ENCODE results near the gene KDM3B. TPM values are rescaled to one million over a fixed set of nuclear protein-coding genes. Genes with fewer than 3 reads are reported as not detected.

The KDM3B gene, protein sequence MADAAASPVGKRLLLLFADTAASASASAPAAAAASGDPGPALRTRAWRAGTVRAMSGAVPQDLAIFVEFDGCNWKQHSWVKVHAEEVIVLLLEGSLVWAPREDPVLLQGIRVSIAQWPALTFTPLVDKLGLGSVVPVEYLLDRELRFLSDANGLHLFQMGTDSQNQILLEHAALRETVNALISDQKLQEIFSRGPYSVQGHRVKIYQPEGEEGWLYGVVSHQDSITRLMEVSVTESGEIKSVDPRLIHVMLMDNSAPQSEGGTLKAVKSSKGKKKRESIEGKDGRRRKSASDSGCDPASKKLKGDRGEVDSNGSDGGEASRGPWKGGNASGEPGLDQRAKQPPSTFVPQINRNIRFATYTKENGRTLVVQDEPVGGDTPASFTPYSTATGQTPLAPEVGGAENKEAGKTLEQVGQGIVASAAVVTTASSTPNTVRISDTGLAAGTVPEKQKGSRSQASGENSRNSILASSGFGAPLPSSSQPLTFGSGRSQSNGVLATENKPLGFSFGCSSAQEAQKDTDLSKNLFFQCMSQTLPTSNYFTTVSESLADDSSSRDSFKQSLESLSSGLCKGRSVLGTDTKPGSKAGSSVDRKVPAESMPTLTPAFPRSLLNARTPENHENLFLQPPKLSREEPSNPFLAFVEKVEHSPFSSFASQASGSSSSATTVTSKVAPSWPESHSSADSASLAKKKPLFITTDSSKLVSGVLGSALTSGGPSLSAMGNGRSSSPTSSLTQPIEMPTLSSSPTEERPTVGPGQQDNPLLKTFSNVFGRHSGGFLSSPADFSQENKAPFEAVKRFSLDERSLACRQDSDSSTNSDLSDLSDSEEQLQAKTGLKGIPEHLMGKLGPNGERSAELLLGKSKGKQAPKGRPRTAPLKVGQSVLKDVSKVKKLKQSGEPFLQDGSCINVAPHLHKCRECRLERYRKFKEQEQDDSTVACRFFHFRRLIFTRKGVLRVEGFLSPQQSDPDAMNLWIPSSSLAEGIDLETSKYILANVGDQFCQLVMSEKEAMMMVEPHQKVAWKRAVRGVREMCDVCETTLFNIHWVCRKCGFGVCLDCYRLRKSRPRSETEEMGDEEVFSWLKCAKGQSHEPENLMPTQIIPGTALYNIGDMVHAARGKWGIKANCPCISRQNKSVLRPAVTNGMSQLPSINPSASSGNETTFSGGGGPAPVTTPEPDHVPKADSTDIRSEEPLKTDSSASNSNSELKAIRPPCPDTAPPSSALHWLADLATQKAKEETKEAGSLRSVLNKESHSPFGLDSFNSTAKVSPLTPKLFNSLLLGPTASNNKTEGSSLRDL (N-terminal part only)
- total RNA-seq (39.8 and 49.4 TPM in 2 replicates), polyA plus RNA-seq (23.6 and 25.7 TPM in 2 replicates), polyA minus RNA-seq (ENCODE audit: low replicate concordance) (24.1 and 25.7 TPM in 2 replicates)
- polyA plus RNA-seq (2012), result 20.6 and 22.3 TPM in 2 replicates

- peak within 1 kb of the TSS; percentile 60 for H3K4me2 ChIP-seq (ENCODE audit: extremely low read depth, insufficient read depth, low read length)
- H3K9ac ChIP-seq (ENCODE audit: insufficient read depth, low read length), result peak within 1 kb of the TSS; percentile 83
Measured at GRCh38 chr5:138352071-138352721, at the start of gene KDM3B. Gene KDM3B, plus strand, starts transcription at chr5:138352685. Its CDS starts 111 bp downstream, at chr5:138352796.

DNA sequence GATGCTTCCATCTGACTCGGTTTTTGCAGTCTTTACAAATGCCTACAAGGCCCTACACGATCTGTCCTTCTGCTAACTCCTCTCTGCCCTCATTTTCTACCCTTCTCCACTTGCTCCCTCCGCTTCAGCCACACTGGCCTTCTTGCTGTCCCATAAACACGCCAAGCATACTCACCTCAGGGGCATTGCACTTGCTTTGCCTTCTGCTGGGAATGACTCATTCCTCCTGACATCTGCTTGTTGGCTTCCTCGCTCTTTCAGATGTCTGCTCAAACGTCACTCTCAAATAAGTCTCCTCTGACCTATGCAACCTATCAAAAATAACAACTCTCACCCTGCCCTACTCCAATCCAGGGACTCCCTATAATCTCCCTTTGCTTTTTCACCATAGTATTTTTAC, 49.1 kb upstream of the KDM3B start:
- DNase-seq (ENCODE audit: low read depth in 2 of 2), result peak; percentile 23 to 43
- Histone ChIP-seq H3K36me3 (ENCODE audit: control insufficient read depth, insufficient read depth, low read length) (no peaks in the 10 kb centered on the region), H3K79me2 (ENCODE audit: control insufficient read depth, insufficient read depth, low read length) (no peaks in the 10 kb centered on the region), H2AFZ (ENCODE audit: low read length) (no peak overlapping the region), H3K27me3 (ENCODE audit: control insufficient read depth, insufficient read depth, low read length) (no peaks in the 10 kb centered on the region), H3K9me3 (ENCODE audit: control insufficient read depth, insufficient read depth, low read depth, low read length) (no peaks in the 10 kb centered on the region), H3K27ac (ENCODE audit: insufficient read depth, low read length) (no peak overlapping the region), H3K9ac (ENCODE audit: insufficient read depth, low read length) (no peak overlapping the region), H4K20me1 (ENCODE audit: control insufficient read depth, extremely low read depth, insufficient read depth, low read length) (no peaks in the 10 kb centered on the region), H3K4me1 (ENCODE audit: control insufficient read depth, extremely low read depth, insufficient read depth, low read length) (no peaks in the 10 kb centered on the region), H3K4me3 (replicated peaks in 1 of 4; ENCODE audit: control extremely low read depth in 1 of 4, insufficient read depth in 1 of 4, low read depth in 3 of 4, low read length in 4 of 4) (no peak overlapping the region), H3K4me2 (ENCODE audit: extremely low read depth, insufficient read depth, low read length) (no peak overlapping the region)
- TF ChIP-seq EZH2 (IDR thresholded peaks at IDR 0.05; ENCODE audit: low read length, missing control alignments), result no peak
- TF ChIP-seq, protein P1, sequence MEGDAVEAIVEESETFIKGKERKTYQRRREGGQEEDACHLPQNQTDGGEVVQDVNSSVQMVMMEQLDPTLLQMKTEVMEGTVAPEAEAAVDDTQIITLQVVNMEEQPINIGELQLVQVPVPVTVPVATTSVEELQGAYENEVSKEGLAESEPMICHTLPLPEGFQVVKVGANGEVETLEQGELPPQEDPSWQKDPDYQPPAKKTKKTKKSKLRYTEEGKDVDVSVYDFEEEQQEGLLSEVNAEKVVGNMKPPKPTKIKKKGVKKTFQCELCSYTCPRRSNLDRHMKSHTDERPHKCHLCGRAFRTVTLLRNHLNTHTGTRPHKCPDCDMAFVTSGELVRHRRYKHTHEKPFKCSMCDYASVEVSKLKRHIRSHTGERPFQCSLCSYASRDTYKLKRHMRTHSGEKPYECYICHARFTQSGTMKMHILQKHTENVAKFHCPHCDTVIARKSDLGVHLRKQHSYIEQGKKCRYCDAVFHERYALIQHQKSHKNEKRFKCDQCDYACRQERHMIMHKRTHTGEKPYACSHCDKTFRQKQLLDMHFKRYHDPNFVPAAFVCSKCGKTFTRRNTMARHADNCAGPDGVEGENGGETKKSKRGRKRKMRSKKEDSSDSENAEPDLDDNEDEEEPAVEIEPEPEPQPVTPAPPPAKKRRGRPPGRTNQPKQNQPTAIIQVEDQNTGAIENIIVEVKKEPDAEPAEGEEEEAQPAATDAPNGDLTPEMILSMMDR (conservative IDR thresholded peaks at IDR 0.05 in 1 of 2, IDR thresholded peaks at IDR 0.05 in 1 of 2; ENCODE audit: low read depth in 1 of 2, low read length in 2 of 2), result no peak

More at GRCh38 chr5:138352071-138352721, at the start of gene KDM3B:
- peak within 1 kb of the TSS; percentile 37 for H2AFZ ChIP-seq (ENCODE audit: low read length)
- peak within 1 kb of the TSS; percentile 67 to 95 (median 84) for H3K4me3 ChIP-seq (replicated peaks in 1 of 4; ENCODE audit: control extremely low read depth in 1 of 4, insufficient read depth in 1 of 4, low read depth in 3 of 4, low read length in 4 of 4)
- TF ChIP-seq, protein P1 (conservative IDR thresholded peaks at IDR 0.05 in 1 of 2, IDR thresholded peaks at IDR 0.05 in 1 of 2; ENCODE audit: low read depth in 1 of 2, low read length in 2 of 2), result peak; percentile 96 to 99
- TF ChIP-seq EZH2 (IDR thresholded peaks at IDR 0.05; ENCODE audit: low read length, missing control alignments), result no peak
- no peaks in the 10 kb centered on the region for H3K27me3 ChIP-seq (ENCODE audit: control insufficient read depth, insufficient read depth, low read length)
- peaks cover 3% of the 10 kb centered on the region for H3K9me3 ChIP-seq (ENCODE audit: control insufficient read depth, insufficient read depth, low read depth, low read length)
- peak; percentile 72 to 84 for DNase-seq (ENCODE audit: low read depth in 2 of 2)
- peak within 1 kb of the TSS; percentile 73 for H3K27ac ChIP-seq (ENCODE audit: insufficient read depth, low read length)
- H3K36me3 ChIP-seq (ENCODE audit: control insufficient read depth, insufficient read depth, low read length), result peaks cover 8% of the 10 kb centered on the region
- peaks cover 40% of the 10 kb centered on the region for H3K79me2 ChIP-seq (ENCODE audit: control insufficient read depth, insufficient read depth, low read length)
- H4K20me1 ChIP-seq (ENCODE audit: control insufficient read depth, extremely low read depth, insufficient read depth, low read length), result no peaks in the 10 kb centered on the region
- H3K4me1 ChIP-seq (ENCODE audit: control insufficient read depth, extremely low read depth, insufficient read depth, low read length), result no peaks in the 10 kb centered on the region
